WTC11 (cell line): ENCODE results near the gene DCLK1.

ENCODE experiments used
- AR ChIP-seq: fragments of 250-450 bp; sonication (Bioruptor Pico); IDR thresholded peaks from 2 replicates; pipeline ENCODE4 v1.9.0; 2021; ENCODE audit warnings: mild to moderate bottlenecking
- ATF3 ChIP-seq: sonication (generic); formaldehyde crosslinking; conservative IDR thresholded peaks from 2 replicates; pipeline ENCODE4 v1.8.1; 2022; ENCODE audit warnings: mild to moderate bottlenecking, missing genetic modification reagents
- CTCF ChIP-seq: fragments of 200-600 bp; IDR thresholded peaks from 2 replicates; pipeline ENCODE4 v1.8.0; 2022; ENCODE audit warnings: antibody characterized with exemption
- TF ChIP-seq, protein P1 (sequence below): sonication (generic); formaldehyde crosslinking; IDR thresholded peaks from 2 replicates; pipeline ENCODE4 v1.8.0; 2022; ENCODE audit warnings: mild to moderate bottlenecking, missing genetic modification reagents

- TF ChIP-seq ATF3 (CRISPR knock-in tag) (no peak), CTCF (no peak), AR (CRISPR knock-in tag) (no peak)
- TF ChIP-seq, protein P1, sequence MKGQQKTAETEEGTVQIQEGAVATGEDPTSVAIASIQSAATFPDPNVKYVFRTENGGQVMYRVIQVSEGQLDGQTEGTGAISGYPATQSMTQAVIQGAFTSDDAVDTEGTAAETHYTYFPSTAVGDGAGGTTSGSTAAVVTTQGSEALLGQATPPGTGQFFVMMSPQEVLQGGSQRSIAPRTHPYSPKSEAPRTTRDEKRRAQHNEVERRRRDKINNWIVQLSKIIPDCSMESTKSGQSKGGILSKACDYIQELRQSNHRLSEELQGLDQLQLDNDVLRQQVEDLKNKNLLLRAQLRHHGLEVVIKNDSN (CRISPR knock-in tag), result no peak
Observed at GRCh38 chr13:35850569-35850968, 280.6 kb downstream of the DCLK1 start.
